T-helper 2 cell treated with Interferon-gamma antibody and Interleukin-4, amounts not matched to agents 5 μg/mL and 100 μg/mL, for 36 hours (primary cell): ENCODE measurements around the gene ATXN10.
"Not testable (repeated sequence)": the region's sequence is repeated elsewhere in the genome, so short reads cannot be mapped to it uniquely, and the experiment has no call there.

Experiments used
- DNase-seq: peaks from one replicate; pipeline ENCODE4 v3.0.0; 2021; ENCODE audit warnings: low spot score
- H3K27ac Mint-ChIP-seq: one replicate; pipeline ENCODE4 v1.8.0; 2021; ENCODE audit warnings: mild to moderate bottlenecking, mixed read lengths
- H3K27me3 Mint-ChIP-seq: one replicate; pipeline ENCODE4 v1.8.0; 2021; ENCODE audit warnings: low read depth, mixed read lengths
- H3K36me3 Mint-ChIP-seq: one replicate; pipeline ENCODE4 v1.8.0; 2021; ENCODE audit warnings: low read depth, mixed read lengths
- H3K4me1 Mint-ChIP-seq: one replicate; pipeline ENCODE4 v1.8.0; 2021; ENCODE audit warnings: low read depth, mixed read lengths
- H3K4me3 Mint-ChIP-seq: one replicate; pipeline ENCODE4 v1.8.0; 2022; ENCODE audit warnings: mild to moderate bottlenecking, moderate library complexity, mixed read lengths
- H3K9me3 Mint-ChIP-seq: one replicate; pipeline ENCODE4 v1.8.0; 2021; ENCODE audit warnings: mixed read lengths

ATXN10 gene

DNA sequence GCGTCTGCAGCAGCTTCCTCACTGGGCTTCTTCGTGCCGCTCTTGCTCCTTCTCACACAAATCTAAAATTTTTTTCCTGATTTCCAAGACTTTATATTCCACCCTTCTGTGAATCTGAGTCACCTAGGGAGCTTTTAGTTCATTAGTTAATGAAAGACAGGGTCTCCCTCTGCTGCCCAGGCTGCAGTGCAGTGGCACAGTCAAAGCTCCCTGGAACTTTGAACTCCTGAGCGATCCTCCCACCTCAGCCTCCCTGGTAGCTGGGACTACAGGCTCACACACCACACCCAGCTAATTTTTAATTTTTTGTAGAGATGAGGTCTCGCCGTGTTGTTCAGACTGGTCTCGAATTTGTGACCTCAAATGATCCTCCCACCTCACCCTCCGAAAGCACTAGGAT, 116.9 kb downstream of the ATXN10 start:
- no peak overlapping the region for H3K4me3 Mint-ChIP-seq
- no peak overlapping the region for H3K27ac Mint-ChIP-seq
- DNase-seq: no peak
- H3K9me3 Mint-ChIP-seq: peaks cover 2% of the 10 kb centered on the region
- H3K36me3 Mint-ChIP-seq: peaks cover 8% of the 10 kb centered on the region
- no peaks in the 10 kb centered on the region for H3K4me1 Mint-ChIP-seq
- H3K27me3 Mint-ChIP-seq: no peaks in the 10 kb centered on the region

GRCh38 chr22:45790401-45790800, 118.8 kb downstream of the ATXN10 start:
- Mint-ChIP-seq H3K4me1 (no peaks in the 10 kb centered on the region), H3K36me3 (peaks cover 21% of the 10 kb centered on the region), H3K27me3 (no peaks in the 10 kb centered on the region), H3K27ac (no peak overlapping the region), H3K4me3 (no peak overlapping the region), H3K9me3 (peaks cover 17% of the 10 kb centered on the region)
- no peak for DNase-seq

DNA sequence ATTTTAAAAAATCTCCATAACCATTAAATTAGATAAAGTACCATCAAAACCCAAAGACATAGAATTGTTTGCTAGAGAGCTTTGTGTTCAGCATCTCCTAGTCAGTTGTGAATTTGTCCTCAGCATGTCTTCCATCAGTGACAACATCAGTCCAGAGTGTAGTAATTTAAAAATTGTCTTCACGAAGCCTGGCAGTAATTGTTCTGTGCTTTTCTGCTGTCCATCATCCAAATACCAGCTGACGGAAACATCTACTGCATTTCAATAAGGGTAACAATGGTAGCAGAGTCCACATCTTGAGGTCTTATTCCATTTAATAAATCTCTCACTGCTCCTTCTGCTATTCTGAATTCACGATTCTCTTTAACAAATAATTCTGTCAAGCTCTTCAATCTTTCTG, 121.5 kb downstream of the ATXN10 start:
- no peak for DNase-seq
- H3K4me3 Mint-ChIP-seq: no peak overlapping the region
- H3K4me1 Mint-ChIP-seq: no peaks in the 10 kb centered on the region
- H3K27ac Mint-ChIP-seq: no peak overlapping the region
- peaks cover 46% of the 10 kb centered on the region for H3K36me3 Mint-ChIP-seq
- no peaks in the 10 kb centered on the region for H3K27me3 Mint-ChIP-seq
- peaks cover 41% of the 10 kb centered on the region for H3K9me3 Mint-ChIP-seq

DNA sequence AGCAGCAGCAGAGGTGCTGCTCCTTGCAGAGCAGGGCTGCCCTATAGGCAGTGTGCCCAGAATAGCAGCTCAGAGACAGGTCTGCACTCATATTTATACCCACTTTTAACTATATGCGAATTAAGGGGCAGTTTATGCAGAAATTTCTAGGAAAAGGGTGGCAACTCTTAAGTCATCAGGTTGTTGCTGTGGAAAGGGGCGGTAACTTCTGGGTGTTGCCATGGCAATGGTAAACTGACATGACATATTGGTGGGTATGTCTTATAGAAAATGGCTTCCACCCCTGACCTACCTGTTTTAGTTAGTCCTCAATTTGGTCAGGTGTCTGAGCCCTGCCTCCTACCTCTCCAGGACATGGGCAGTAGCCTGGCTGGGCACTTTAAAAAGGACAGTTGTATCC, 122.3 kb downstream of the ATXN10 start:
- H3K4me3 Mint-ChIP-seq: no peak overlapping the region
- H3K27me3 Mint-ChIP-seq: no peaks in the 10 kb centered on the region
- H3K27ac Mint-ChIP-seq: no peak overlapping the region
- peaks cover 42% of the 10 kb centered on the region for H3K9me3 Mint-ChIP-seq
- no peak for DNase-seq
- no peaks in the 10 kb centered on the region for H3K4me1 Mint-ChIP-seq
- peaks cover 49% of the 10 kb centered on the region for H3K36me3 Mint-ChIP-seq

DNA sequence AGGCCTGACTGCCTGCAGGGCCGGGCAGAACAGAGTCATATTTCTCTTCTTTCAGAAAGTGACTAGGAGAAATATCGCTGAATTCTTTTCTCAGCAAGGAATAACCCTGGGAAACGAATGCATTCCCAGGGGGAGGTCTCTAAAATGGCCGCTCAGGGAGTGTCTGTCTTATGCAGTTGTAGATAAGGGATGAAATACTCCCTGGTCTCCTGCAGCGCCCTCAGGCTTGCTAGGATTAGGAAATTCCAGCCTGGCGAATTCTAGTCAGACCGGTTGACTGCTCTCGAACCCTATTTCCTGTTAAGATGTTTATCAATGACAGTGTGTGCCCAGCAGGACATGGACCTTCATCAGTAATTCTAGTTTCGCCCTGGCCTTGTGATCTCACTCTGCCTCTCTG, 124.4 kb downstream of the ATXN10 start:
- Mint-ChIP-seq H3K36me3 (peaks cover 49% of the 10 kb centered on the region), H3K9me3 (peaks cover 42% of the 10 kb centered on the region)
- H3K4me1 Mint-ChIP-seq, H3K27me3 Mint-ChIP-seq, H3K4me3 Mint-ChIP-seq, DNase-seq, H3K27ac Mint-ChIP-seq: not testable (repeated sequence)

- no peak overlapping the region for H3K27ac Mint-ChIP-seq
- no peak overlapping the region for H3K4me3 Mint-ChIP-seq
- peaks cover 36% of the 10 kb centered on the region for H3K9me3 Mint-ChIP-seq
- no peaks in the 10 kb centered on the region for H3K27me3 Mint-ChIP-seq
- H3K36me3 Mint-ChIP-seq: peaks cover 41% of the 10 kb centered on the region
- no peaks in the 10 kb centered on the region for H3K4me1 Mint-ChIP-seq
- DNase-seq: no peak
Measured at GRCh38 chr22:45799291-45799690, 127.7 kb downstream of the ATXN10 start.

- H3K4me1 Mint-ChIP-seq: peaks cover 4% of the 10 kb centered on the region
- no peak overlapping the region for H3K4me3 Mint-ChIP-seq
- no peak for DNase-seq
- peaks cover 10% of the 10 kb centered on the region for H3K9me3 Mint-ChIP-seq
- H3K27ac Mint-ChIP-seq: no peak overlapping the region
- H3K36me3 Mint-ChIP-seq: peaks cover 16% of the 10 kb centered on the region
- H3K27me3 Mint-ChIP-seq: no peaks in the 10 kb centered on the region
Measured at GRCh38 chr22:45802054-45802453, 130.4 kb downstream of the ATXN10 start.

- peaks cover 4% of the 10 kb centered on the region for H3K4me1 Mint-ChIP-seq
- H3K27ac Mint-ChIP-seq: no peak overlapping the region
- peaks cover 6% of the 10 kb centered on the region for H3K36me3 Mint-ChIP-seq
- H3K4me3 Mint-ChIP-seq: no peak overlapping the region
- no peak for DNase-seq
- H3K27me3 Mint-ChIP-seq: no peaks in the 10 kb centered on the region
- no peaks in the 10 kb centered on the region for H3K9me3 Mint-ChIP-seq
Measured at GRCh38 chr22:45804319-45804985, 132.8 kb downstream of the ATXN10 start.

GRCh38 chr22:45804986-45805325, 133.3 kb downstream of the ATXN10 start:
- H3K36me3 Mint-ChIP-seq: peaks cover 6% of the 10 kb centered on the region

GRCh38 chr22:45805413-45805812, 133.8 kb downstream of the ATXN10 start:
- no peak overlapping the region for H3K4me3 Mint-ChIP-seq
- H3K36me3 Mint-ChIP-seq: peaks cover 6% of the 10 kb centered on the region
- no peaks in the 10 kb centered on the region for H3K9me3 Mint-ChIP-seq
- no peaks in the 10 kb centered on the region for H3K27me3 Mint-ChIP-seq
- no peak for DNase-seq
- H3K4me1 Mint-ChIP-seq: peaks cover 4% of the 10 kb centered on the region
- H3K27ac Mint-ChIP-seq: no peak overlapping the region

More at GRCh38 chr22:45804986-45805325, 133.3 kb downstream of the ATXN10 start:
- no peak for DNase-seq
- H3K27me3 Mint-ChIP-seq: no peaks in the 10 kb centered on the region
- peaks cover 4% of the 10 kb centered on the region for H3K4me1 Mint-ChIP-seq
- no peak overlapping the region for H3K27ac Mint-ChIP-seq
- H3K4me3 Mint-ChIP-seq: no peak overlapping the region
- no peaks in the 10 kb centered on the region for H3K9me3 Mint-ChIP-seq

DNA sequence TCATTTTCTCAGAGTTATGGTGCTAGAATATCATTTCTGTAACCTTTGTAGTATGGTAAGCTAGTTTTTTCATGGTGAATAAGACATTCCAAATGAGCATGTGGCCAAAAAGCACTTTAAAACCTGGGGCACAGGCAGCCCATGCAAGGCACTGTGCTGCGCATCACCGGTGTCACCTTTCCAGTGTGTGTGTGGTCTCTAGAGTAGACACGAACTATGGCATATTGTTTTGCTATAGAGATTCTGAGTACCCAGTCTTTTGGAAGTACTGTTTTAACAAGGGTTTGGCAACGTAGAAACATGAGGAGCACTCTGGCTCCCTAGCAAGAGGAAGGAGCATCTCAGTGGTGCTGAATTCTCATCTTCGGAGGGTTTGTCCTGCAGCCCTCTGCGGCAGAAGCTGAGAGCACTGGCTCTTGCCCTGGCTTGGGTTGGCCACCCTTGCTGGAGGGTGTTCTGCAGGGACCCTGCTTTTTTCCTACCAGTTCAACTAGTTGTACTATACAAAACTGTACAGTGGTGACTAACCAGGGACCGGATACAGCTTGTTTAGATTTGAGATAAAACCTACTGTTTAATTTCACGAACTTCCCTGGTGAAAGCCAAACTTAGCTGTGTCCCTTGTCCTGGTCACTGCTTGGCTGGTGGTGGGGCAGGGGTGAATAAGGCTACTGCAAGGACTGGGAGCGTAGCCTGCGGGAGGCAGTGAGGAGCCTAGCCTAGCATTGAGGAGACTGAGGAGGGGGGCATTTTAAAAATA, 135.7 kb downstream of the ATXN10 start:
- Mint-ChIP-seq H3K36me3 (peaks cover 7% of the 10 kb centered on the region), H3K27me3 (no peaks in the 10 kb centered on the region), H3K9me3 (no peaks in the 10 kb centered on the region), H3K27ac (no peak overlapping the region), H3K4me1 (peaks cover 4% of the 10 kb centered on the region), H3K4me3 (no peak overlapping the region)
- DNase-seq: no peak

- Mint-ChIP-seq H3K27me3 (no peaks in the 10 kb centered on the region), H3K36me3 (peaks cover 11% of the 10 kb centered on the region), H3K9me3 (no peaks in the 10 kb centered on the region), H3K4me1 (no peaks in the 10 kb centered on the region), H3K4me3 (no peak overlapping the region), H3K27ac (no peak overlapping the region)
- DNase-seq: no peak
Measured at GRCh38 chr22:45812910-45813309, 141.3 kb downstream of the ATXN10 start.

GRCh38 chr22:45814198-45814597, 142.6 kb downstream of the ATXN10 start:
- H3K4me3 Mint-ChIP-seq: no peak overlapping the region
- H3K36me3 Mint-ChIP-seq: peaks cover 8% of the 10 kb centered on the region
- H3K27me3 Mint-ChIP-seq: no peaks in the 10 kb centered on the region
- DNase-seq: no peak
- no peaks in the 10 kb centered on the region for H3K9me3 Mint-ChIP-seq
- no peak overlapping the region for H3K27ac Mint-ChIP-seq
- H3K4me1 Mint-ChIP-seq: no peaks in the 10 kb centered on the region

DNA sequence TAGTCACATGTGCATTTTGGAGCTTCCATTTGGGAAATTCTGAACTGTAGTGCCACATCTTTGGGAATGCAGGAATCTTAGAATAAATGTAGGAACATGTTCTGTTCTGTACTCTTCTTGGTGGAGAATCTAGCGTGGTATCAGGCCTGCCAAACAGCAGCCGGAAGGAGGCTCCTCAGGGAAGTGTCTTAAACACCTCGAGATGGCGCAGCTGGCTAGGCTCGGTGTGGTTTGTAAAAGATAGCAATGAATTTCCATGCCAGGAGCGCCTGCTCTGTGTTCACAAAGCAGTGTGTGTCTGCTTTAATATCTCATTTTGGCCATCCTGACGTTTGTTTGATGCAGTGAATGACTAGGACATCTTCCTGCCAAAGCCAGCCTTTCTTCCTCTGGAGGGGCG, 145.1 kb downstream of the ATXN10 start:
- peaks cover 5% of the 10 kb centered on the region for H3K36me3 Mint-ChIP-seq
- H3K27ac Mint-ChIP-seq: no peak overlapping the region
- H3K27me3 Mint-ChIP-seq: no peaks in the 10 kb centered on the region
- H3K9me3 Mint-ChIP-seq: no peaks in the 10 kb centered on the region
- no peak for DNase-seq
- no peaks in the 10 kb centered on the region for H3K4me1 Mint-ChIP-seq
- H3K4me3 Mint-ChIP-seq: no peak overlapping the region
